GM12878 (cell line): ENCODE data around the gene VPS26A.

Experiments
- CREM ChIP-seq: IDR thresholded peaks from 2 replicates; pipeline ENCODE4 v1.6.1; 2014; ENCODE audit warnings: antibody characterized with exemption, low read depth
- CTCF ChIP-seq, 3 experiments: IDR thresholded peaks in 2 of 3; conservative IDR thresholded peaks in 1 of 3; 2 replicates each; pipeline ENCODE4 v1.5.1; 2011; ENCODE audit warnings: low read depth in 3 of 3, low read length in 3 of 3, mild to moderate bottlenecking in 3 of 3, control low read depth in 2 of 3, moderate library complexity in 2 of 3, inconsistent platforms in 1 of 3, mixed read lengths in 1 of 3; ENCODE audit not compliant: control insufficient read depth in 2 of 3, insufficient read depth in 1 of 3; ENCODE audit errors: extremely low read depth in 1 of 3
- EGR1 ChIP-seq, 2 experiments: IDR thresholded peaks; 1 replicate in 1 of 2; 2 replicates in 1 of 2; pipeline ENCODE4 v1.6.1; 2011 to 2012; ENCODE audit warnings: low read depth in 2 of 2, low read length in 2 of 2, borderline replicate concordance in 1 of 2, mild to moderate bottlenecking in 1 of 2, moderate library complexity in 1 of 2
- ETV6 ChIP-seq, 2 experiments: fragments of 450-650 bp in 1 of 2; IDR thresholded peaks in 1 of 2; conservative IDR thresholded peaks in 1 of 2; 2 replicates each; pipeline ENCODE4 v1.6.1; 2014; ENCODE audit warnings: antibody characterized with exemption in 1 of 2, borderline replicate concordance in 1 of 2, low read depth in 1 of 2, mild to moderate bottlenecking in 1 of 2, moderate library complexity in 1 of 2
- EZH2 ChIP-seq: IDR thresholded peaks from 2 replicates; pipeline ENCODE4 v1.6.1; 2012; ENCODE audit warnings: low read depth, mild to moderate bottlenecking, control low read depth, inconsistent platforms, low read length, borderline replicate concordance; ENCODE audit not compliant: control insufficient read depth
- MAX ChIP-seq: IDR thresholded peaks from 2 replicates; pipeline ENCODE4 v1.6.1; 2012; ENCODE audit warnings: low read depth, low read length, improper control_type of control experiment
- POLR2A ChIP-seq: IDR thresholded peaks from 2 replicates; pipeline ENCODE4 v1.6.1; 2011; ENCODE audit warnings: low read depth, mild to moderate bottlenecking, low read length
- POLR2AphosphoS5 ChIP-seq: IDR thresholded peaks from 2 replicates; pipeline ENCODE4 v1.6.1; 2011; ENCODE audit warnings: mild to moderate bottlenecking, low read length, inconsistent platforms
- RCOR1 ChIP-seq: conservative IDR thresholded peaks from 2 replicates; pipeline ENCODE4 v1.6.1; 2012; ENCODE audit warnings: low read depth, low read length, improper control_type of control experiment
- REST ChIP-seq: IDR thresholded peaks from 2 replicates; pipeline ENCODE4 v1.6.1; 2012; ENCODE audit warnings: mild to moderate bottlenecking, low read depth, low read length
- SIN3A ChIP-seq: IDR thresholded peaks from 2 replicates; pipeline ENCODE4 v1.6.1; 2012; ENCODE audit warnings: low read depth, low read length, improper control_type of control experiment
- YY1 ChIP-seq: IDR thresholded peaks from 2 replicates; pipeline ENCODE4 v1.6.1; 2011; ENCODE audit warnings: low read depth, mild to moderate bottlenecking, low read length
- TF ChIP-seq, protein P1 (sequence below): fragments of 450-650 bp; IDR thresholded peaks from 2 replicates; pipeline ENCODE4 v1.6.1; 2018; ENCODE audit warnings: mild to moderate bottlenecking, low read depth, moderate library complexity; ENCODE audit not compliant: partially characterized antibody
- TF ChIP-seq, protein P2 (sequence below): IDR thresholded peaks from 2 replicates; pipeline ENCODE4 v1.6.1; 2012; ENCODE audit warnings: low read length, inconsistent platforms

DNA sequence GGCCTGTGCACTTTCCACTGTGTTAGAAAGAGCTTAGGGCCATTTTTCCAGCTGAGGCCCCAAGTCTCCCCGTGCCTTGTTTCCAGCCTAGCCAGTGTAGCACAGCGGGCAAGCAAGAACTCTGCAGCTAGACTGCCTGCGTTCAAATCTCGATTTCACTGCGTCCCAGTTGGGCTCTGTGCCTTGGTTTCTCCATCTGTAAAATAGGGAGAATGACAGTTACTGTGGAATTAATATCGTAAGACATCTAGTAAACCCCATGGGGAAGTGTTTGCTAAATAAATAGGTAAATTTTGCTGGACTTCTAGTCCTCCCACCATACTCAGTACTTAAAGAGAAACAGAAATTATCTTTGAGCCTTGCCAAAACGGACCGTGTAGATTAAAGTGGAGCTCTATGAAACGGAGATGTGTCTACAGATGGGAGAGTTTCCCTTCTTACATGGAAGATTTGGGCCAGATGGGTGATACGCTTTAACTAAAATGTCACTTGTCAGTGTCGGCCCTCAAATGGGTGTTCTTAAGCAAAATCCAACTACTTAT lies 92.7 kb downstream of the VPS26A start:
- TF ChIP-seq CTCF (IDR thresholded peaks at IDR 0.05 in 2 of 3, conservative IDR thresholded peaks at IDR 0.05 in 1 of 3; ENCODE audit: control insufficient read depth in 2 of 3, extremely low read depth in 1 of 3, insufficient read depth in 1 of 3, low read depth in 3 of 3, low read length in 3 of 3) (no peak), MAX (no peak), YY1 (no peak), EGR1 (IDR thresholded peaks at IDR 0.05; ENCODE audit: borderline replicate concordance in 1 of 2, low read depth in 2 of 2, low read length in 2 of 2) (no peak), ETV6 (conservative IDR thresholded peaks at IDR 0.05 in 1 of 2, IDR thresholded peaks at IDR 0.05 in 1 of 2; ENCODE audit: borderline replicate concordance in 1 of 2, low read depth in 1 of 2) (no peak), REST (no peak), EZH2 (no peak), SIN3A (no peak), CREM (no peak), POLR2A (no peak), POLR2AphosphoS5 (no peak), RCOR1 (no peak)
- TF ChIP-seq, protein P1, sequence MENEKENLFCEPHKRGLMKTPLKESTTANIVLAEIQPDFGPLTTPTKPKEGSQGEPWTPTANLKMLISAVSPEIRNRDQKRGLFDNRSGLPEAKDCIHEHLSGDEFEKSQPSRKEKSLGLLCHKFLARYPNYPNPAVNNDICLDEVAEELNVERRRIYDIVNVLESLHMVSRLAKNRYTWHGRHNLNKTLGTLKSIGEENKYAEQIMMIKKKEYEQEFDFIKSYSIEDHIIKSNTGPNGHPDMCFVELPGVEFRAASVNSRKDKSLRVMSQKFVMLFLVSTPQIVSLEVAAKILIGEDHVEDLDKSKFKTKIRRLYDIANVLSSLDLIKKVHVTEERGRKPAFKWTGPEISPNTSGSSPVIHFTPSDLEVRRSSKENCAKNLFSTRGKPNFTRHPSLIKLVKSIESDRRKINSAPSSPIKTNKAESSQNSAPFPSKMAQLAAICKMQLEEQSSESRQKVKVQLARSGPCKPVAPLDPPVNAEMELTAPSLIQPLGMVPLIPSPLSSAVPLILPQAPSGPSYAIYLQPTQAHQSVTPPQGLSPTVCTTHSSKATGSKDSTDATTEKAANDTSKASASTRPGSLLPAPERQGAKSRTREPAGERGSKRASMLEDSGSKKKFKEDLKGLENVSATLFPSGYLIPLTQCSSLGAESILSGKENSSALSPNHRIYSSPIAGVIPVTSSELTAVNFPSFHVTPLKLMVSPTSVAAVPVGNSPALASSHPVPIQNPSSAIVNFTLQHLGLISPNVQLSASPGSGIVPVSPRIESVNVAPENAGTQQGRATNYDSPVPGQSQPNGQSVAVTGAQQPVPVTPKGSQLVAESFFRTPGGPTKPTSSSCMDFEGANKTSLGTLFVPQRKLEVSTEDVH, result no peak
- TF ChIP-seq, protein P2, sequence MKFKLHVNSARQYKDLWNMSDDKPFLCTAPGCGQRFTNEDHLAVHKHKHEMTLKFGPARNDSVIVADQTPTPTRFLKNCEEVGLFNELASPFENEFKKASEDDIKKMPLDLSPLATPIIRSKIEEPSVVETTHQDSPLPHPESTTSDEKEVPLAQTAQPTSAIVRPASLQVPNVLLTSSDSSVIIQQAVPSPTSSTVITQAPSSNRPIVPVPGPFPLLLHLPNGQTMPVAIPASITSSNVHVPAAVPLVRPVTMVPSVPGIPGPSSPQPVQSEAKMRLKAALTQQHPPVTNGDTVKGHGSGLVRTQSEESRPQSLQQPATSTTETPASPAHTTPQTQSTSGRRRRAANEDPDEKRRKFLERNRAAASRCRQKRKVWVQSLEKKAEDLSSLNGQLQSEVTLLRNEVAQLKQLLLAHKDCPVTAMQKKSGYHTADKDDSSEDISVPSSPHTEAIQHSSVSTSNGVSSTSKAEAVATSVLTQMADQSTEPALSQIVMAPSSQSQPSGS, result no peak
